ENCODE measurements around the gene PFKM. TPM values are rescaled to one million over a fixed set of nuclear protein-coding genes. Genes with fewer than 3 reads are reported as not detected.

The PFKM gene
- total RNA-seq, 1 donor from 2014 or later: 400 TPM

Small RNAs within 50 kb of the gene (microRNA-seq; reads per million reads assigned to microRNA genes)
- 14.7 reads per million, percentile 29 among the genes with 10 or more reads in this experiment for gene MIR6505

Other genes with a start within 250 kb of the PFKM start
- gene VDR, start 214.4 kb upstream of the PFKM start, total RNA-seq: 1.3 TPM
- 37.5 TPM for gene TMEM106C, start 155.8 kb upstream of the PFKM start, total RNA-seq
- gene COL2A1, start 114.9 kb upstream of the PFKM start, total RNA-seq: 0.13 TPM
- 10.1 TPM for gene SENP1, start 13.3 kb upstream of the PFKM start, total RNA-seq
- 69.4 TPM for gene ASB8, start 38.2 kb downstream of the PFKM start, total RNA-seq
- gene CCDC184, start 64.3 kb downstream of the PFKM start, total RNA-seq: 0.67 TPM
- not detected for gene OR10AD1, start 83.9 kb downstream of the PFKM start, total RNA-seq
- 15.3 TPM for gene ZNF641, start 231.6 kb downstream of the PFKM start, total RNA-seq